Liver (tissue), 9 donors: Measurements from ENCODE around the gene DOK3. TPM values are rescaled to one million over a fixed set of nuclear protein-coding genes. Genes with fewer than 3 reads are reported as not detected.

Source experiments
- DNase-seq: peaks from one replicate; pipeline ENCODE4 v3.0.0-alpha.2; 2017; ENCODE audit warnings: low spot score
- H3K27ac ChIP-seq, 2 donors: one replicate each; pipeline ENCODE4 v1.7.0; 2013; ENCODE audit warnings: inconsistent platforms in 2 of 2, low read length in 2 of 2, control low read depth in 1 of 2, low read depth in 1 of 2, mild to moderate bottlenecking in 1 of 2
- H3K27me3 ChIP-seq, 4 donors: one replicate each; pipeline versions ENCODE4 v1.6.1 to v1.7.0; 2013; ENCODE audit warnings: low read length in 3 of 4, inconsistent platforms in 1 of 4, mild to moderate bottlenecking in 1 of 4, moderate library complexity in 1 of 4; ENCODE audit not compliant: control insufficient read depth in 4 of 4, insufficient read depth in 4 of 4
- H3K36me3 ChIP-seq, 4 donors: one replicate each; pipeline versions ENCODE4 v1.6.1 to v1.7.0; 2013; ENCODE audit warnings: low read length in 3 of 4, mild to moderate bottlenecking in 3 of 4, low read depth in 1 of 4, moderate library complexity in 1 of 4; ENCODE audit not compliant: control insufficient read depth in 4 of 4, insufficient read depth in 3 of 4
- H3K4me1 ChIP-seq, 4 donors: one replicate each; pipeline versions ENCODE4 v1.6.1 to v1.7.0; 2013; ENCODE audit warnings: low read length in 3 of 4, mild to moderate bottlenecking in 3 of 4, moderate library complexity in 1 of 4; ENCODE audit not compliant: control insufficient read depth in 4 of 4, insufficient read depth in 4 of 4
- H3K4me3 ChIP-seq, 3 donors: one replicate each; pipeline versions ENCODE4 v1.6.1 to v1.7.0; 2013; ENCODE audit warnings: low read length in 3 of 3, control low read depth in 1 of 3, low read depth in 1 of 3, mild to moderate bottlenecking in 1 of 3
- H3K9ac ChIP-seq, 2 donors: one replicate each; pipeline ENCODE4 v1.7.0; 2013; ENCODE audit warnings: low read length in 2 of 2, mild to moderate bottlenecking in 2 of 2, moderate library complexity in 2 of 2, control low read depth in 1 of 2, low read depth in 1 of 2
- H3K9me3 ChIP-seq, 4 donors: one replicate each; pipeline versions ENCODE4 v1.6.1 to v1.7.0; 2013; ENCODE audit warnings: low read length in 3 of 4; ENCODE audit not compliant: control insufficient read depth in 4 of 4
- EGR1 ChIP-seq, 2 donors: IDR thresholded peaks; 2 replicates each; pipeline ENCODE4 v1.6.1; 2016 to 2018; ENCODE audit warnings: antibody characterized with exemption in 2 of 2, low read depth in 2 of 2
- FOXA2 ChIP-seq: IDR thresholded peaks from 2 replicates; pipeline ENCODE4 v1.6.1; 2016; ENCODE audit warnings: antibody characterized with exemption
- GABPA ChIP-seq, 2 donors: IDR thresholded peaks in 1 of 2; conservative IDR thresholded peaks in 1 of 2; 2 replicates each; pipeline ENCODE4 v1.6.1; 2016; ENCODE audit warnings: antibody characterized with exemption in 2 of 2, mild to moderate bottlenecking in 1 of 2, moderate library complexity in 1 of 2
- HNF4A ChIP-seq, 2 donors: conservative IDR thresholded peaks; 2 replicates each; pipeline ENCODE4 v1.6.1; 2016; ENCODE audit warnings: antibody characterized with exemption in 2 of 2, mild to moderate bottlenecking in 2 of 2
- HNF4G ChIP-seq: IDR thresholded peaks from 2 replicates; pipeline ENCODE4 v1.6.1; 2016; ENCODE audit warnings: antibody characterized with exemption
- JUND ChIP-seq, 2 donors: IDR thresholded peaks; 2 replicates each; pipeline ENCODE4 v1.6.1; 2016; ENCODE audit warnings: antibody characterized with exemption in 2 of 2
- NR2F2 ChIP-seq: IDR thresholded peaks from 2 replicates; pipeline ENCODE4 v1.6.1; 2016; ENCODE audit warnings: antibody characterized with exemption
- RAD21 ChIP-seq, 2 donors: IDR thresholded peaks; 2 replicates each; pipeline ENCODE4 v1.6.1; 2016; ENCODE audit warnings: antibody characterized with exemption in 2 of 2, mild to moderate bottlenecking in 2 of 2
- RXRA ChIP-seq, 2 donors: IDR thresholded peaks; 2 replicates each; pipeline ENCODE4 v1.6.1; 2017 to 2018; ENCODE audit warnings: antibody characterized with exemption in 2 of 2, mild to moderate bottlenecking in 1 of 2
- SP1 ChIP-seq: IDR thresholded peaks from 2 replicates; pipeline ENCODE4 v1.6.1; 2018; ENCODE audit warnings: antibody characterized with exemption, mild to moderate bottlenecking
- TAF1 ChIP-seq: conservative IDR thresholded peaks from 2 replicates; pipeline ENCODE4 v1.6.1; 2016; ENCODE audit warnings: antibody characterized with exemption, mild to moderate bottlenecking
- YY1 ChIP-seq: IDR thresholded peaks from 2 replicates; pipeline ENCODE4 v1.6.1; 2016; ENCODE audit warnings: antibody characterized with exemption, mild to moderate bottlenecking
- WGBS: extraction: QIAGEN DNeasy Blood & Tissue Kit; methylation state at CpG from one replicate; pipeline ENCODE4 v1.1.7; 2013; 5-methylcytosine and 5-hydroxymethylcytosine counted together
- polyA plus RNA-seq, 2 donors: library from polyadenylated mRNA; stranded (reverse) in 1 of 2; unstranded in 1 of 2; fragments of 200-250 nt in 1 of 2; fragments of >200 nt in 1 of 2; fragmentation: Nextera tagmentation in 1 of 2; extraction: Ambion mirVana in 1 of 2; gene quantifications; one replicate each; pipeline versions ENCODE4 v1.2.1 to v1.2.3, GENCODE V29; 2013 to 2015
- total RNA-seq, 2 donors: library from RNA; depleted of rRNA; stranded (reverse); fragments of >200 nt; gene quantifications; one replicate each; pipeline ENCODE4 v1.2.3, GENCODE V29; 2014
- TF ChIP-seq, protein P1 (sequence below): fragments of 150-350 bp; IDR thresholded peaks from 2 replicates; pipeline ENCODE4 v1.5.1; 2017; ENCODE audit warnings: improper control_type of control experiment, low read depth, low read length; ENCODE audit not compliant: missing input control
- TF ChIP-seq, protein P2 (sequence below): IDR thresholded peaks from 2 replicates; pipeline ENCODE4 v1.6.1; 2016; ENCODE audit warnings: antibody characterized with exemption, mild to moderate bottlenecking
- TF ChIP-seq, protein P3 (sequence below): IDR thresholded peaks from 2 replicates; pipeline ENCODE4 v1.6.1; 2016; ENCODE audit warnings: antibody characterized with exemption
- TF ChIP-seq, protein P4 (sequence below): IDR thresholded peaks from 2 replicates; pipeline ENCODE4 v1.6.1; 2016; ENCODE audit warnings: antibody characterized with exemption
- TF ChIP-seq, protein P5 (sequence below): IDR thresholded peaks from 2 replicates; pipeline ENCODE4 v1.6.1; 2016; ENCODE audit warnings: antibody characterized with exemption
- donor health status: healthy.
- donor health status: healthy.
- donor health status: healthy.
- donor health status: healthy.
- donor health status: healthy.

DOK3 gene
- total and polyA plus RNA-seq, 4 donors: 1.7 to 19.2 (median 6.6) TPM

DNA sequence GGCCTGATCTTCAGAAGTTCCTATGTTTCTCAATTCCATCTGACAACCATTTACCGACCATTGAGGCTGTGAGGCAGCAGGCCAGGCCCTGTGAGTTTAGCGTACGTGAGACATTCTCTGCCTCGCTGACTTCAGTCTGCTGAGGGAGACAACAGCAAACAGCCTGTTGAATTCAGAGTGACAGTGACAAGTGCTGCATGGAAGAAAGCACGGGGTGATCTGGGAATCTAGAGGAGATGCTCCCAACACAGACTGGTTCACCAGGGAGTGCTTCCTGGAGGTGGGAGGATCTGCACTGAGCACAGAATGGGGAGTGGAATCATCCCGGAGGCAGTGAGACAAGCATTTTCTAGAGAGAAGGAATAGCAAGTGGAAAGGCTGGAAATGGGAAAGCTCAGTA, 17.2 kb upstream of the DOK3 start:
- TF ChIP-seq SP1 (no peak), YY1 (no peak), TAF1 (no peak), GABPA (IDR thresholded peaks at IDR 0.05 in 1 of 2, conservative IDR thresholded peaks at IDR 0.05 in 1 of 2) (no peak), EGR1 (IDR thresholded peaks at IDR 0.05; ENCODE audit: low read depth in 2 of 2) (no peak), JUND (IDR thresholded peaks at IDR 0.05) (no peak), HNF4A (conservative IDR thresholded peaks at IDR 0.05) (no peak), RXRA (IDR thresholded peaks at IDR 0.05) (no peak), NR2F2 (no peak), RAD21 (IDR thresholded peaks at IDR 0.05) (no peak), HNF4G (no peak), FOXA2 (no peak)
- TF ChIP-seq, protein P1, sequence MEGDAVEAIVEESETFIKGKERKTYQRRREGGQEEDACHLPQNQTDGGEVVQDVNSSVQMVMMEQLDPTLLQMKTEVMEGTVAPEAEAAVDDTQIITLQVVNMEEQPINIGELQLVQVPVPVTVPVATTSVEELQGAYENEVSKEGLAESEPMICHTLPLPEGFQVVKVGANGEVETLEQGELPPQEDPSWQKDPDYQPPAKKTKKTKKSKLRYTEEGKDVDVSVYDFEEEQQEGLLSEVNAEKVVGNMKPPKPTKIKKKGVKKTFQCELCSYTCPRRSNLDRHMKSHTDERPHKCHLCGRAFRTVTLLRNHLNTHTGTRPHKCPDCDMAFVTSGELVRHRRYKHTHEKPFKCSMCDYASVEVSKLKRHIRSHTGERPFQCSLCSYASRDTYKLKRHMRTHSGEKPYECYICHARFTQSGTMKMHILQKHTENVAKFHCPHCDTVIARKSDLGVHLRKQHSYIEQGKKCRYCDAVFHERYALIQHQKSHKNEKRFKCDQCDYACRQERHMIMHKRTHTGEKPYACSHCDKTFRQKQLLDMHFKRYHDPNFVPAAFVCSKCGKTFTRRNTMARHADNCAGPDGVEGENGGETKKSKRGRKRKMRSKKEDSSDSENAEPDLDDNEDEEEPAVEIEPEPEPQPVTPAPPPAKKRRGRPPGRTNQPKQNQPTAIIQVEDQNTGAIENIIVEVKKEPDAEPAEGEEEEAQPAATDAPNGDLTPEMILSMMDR: no peak
- TF ChIP-seq, protein P2, sequence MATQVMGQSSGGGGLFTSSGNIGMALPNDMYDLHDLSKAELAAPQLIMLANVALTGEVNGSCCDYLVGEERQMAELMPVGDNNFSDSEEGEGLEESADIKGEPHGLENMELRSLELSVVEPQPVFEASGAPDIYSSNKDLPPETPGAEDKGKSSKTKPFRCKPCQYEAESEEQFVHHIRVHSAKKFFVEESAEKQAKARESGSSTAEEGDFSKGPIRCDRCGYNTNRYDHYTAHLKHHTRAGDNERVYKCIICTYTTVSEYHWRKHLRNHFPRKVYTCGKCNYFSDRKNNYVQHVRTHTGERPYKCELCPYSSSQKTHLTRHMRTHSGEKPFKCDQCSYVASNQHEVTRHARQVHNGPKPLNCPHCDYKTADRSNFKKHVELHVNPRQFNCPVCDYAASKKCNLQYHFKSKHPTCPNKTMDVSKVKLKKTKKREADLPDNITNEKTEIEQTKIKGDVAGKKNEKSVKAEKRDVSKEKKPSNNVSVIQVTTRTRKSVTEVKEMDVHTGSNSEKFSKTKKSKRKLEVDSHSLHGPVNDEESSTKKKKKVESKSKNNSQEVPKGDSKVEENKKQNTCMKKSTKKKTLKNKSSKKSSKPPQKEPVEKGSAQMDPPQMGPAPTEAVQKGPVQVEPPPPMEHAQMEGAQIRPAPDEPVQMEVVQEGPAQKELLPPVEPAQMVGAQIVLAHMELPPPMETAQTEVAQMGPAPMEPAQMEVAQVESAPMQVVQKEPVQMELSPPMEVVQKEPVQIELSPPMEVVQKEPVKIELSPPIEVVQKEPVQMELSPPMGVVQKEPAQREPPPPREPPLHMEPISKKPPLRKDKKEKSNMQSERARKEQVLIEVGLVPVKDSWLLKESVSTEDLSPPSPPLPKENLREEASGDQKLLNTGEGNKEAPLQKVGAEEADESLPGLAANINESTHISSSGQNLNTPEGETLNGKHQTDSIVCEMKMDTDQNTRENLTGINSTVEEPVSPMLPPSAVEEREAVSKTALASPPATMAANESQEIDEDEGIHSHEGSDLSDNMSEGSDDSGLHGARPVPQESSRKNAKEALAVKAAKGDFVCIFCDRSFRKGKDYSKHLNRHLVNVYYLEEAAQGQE: no peak
- TF ChIP-seq, protein P3, sequence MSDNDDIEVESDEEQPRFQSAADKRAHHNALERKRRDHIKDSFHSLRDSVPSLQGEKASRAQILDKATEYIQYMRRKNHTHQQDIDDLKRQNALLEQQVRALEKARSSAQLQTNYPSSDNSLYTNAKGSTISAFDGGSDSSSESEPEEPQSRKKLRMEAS: no peak
- TF ChIP-seq, protein P4, sequence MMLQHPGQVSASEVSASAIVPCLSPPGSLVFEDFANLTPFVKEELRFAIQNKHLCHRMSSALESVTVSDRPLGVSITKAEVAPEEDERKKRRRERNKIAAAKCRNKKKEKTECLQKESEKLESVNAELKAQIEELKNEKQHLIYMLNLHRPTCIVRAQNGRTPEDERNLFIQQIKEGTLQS: no peak
- H3K27me3 ChIP-seq: no peaks in the 10 kb centered on the region
- H3K27ac ChIP-seq: no peak overlapping the region
- H3K4me1 ChIP-seq: no peaks in the 10 kb centered on the region
- peaks cover 12 to 81% (median 40%) of the 10 kb centered on the region in 4 donors for H3K36me3 ChIP-seq
- 96% methylated on average over 6 of the region's 6 CpGs for WGBS
- no peak overlapping the region for H3K4me3 ChIP-seq
- H3K9ac ChIP-seq: no peak overlapping the region
- DNase-seq: no peak
- H3K9me3 ChIP-seq: no peaks in the 10 kb centered on the region

DNA sequence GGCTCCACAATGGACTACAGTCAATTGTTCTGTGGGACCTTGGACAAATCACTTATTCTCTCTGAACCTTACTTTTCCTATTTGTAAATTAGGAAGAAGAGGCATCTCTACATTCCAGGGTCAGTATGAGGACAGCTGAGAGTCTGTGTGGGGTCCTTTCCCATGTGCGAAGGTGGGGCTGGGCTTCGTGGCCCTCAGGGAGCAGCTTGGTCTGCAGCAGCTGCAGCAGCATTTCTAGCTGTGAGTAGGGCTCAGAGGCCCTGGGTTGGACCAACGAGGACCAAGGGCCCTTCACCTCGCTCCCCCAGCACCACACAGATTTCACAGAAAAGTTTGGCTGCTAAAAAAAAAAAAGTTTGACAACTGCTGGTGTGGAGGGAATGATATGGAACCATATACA, 16.6 kb upstream of the DOK3 start:
- TF ChIP-seq, protein P5, sequence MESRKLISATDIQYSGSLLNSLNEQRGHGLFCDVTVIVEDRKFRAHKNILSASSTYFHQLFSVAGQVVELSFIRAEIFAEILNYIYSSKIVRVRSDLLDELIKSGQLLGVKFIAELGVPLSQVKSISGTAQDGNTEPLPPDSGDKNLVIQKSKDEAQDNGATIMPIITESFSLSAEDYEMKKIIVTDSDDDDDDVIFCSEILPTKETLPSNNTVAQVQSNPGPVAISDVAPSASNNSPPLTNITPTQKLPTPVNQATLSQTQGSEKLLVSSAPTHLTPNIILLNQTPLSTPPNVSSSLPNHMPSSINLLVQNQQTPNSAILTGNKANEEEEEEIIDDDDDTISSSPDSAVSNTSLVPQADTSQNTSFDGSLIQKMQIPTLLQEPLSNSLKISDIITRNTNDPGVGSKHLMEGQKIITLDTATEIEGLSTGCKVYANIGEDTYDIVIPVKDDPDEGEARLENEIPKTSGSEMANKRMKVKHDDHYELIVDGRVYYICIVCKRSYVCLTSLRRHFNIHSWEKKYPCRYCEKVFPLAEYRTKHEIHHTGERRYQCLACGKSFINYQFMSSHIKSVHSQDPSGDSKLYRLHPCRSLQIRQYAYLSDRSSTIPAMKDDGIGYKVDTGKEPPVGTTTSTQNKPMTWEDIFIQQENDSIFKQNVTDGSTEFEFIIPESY: no peak
- TF ChIP-seq SP1 (no peak), TAF1 (no peak)
- TF ChIP-seq, protein P2: no peak
- TF ChIP-seq, protein P1: no peak
- Histone ChIP-seq H3K4me1 (no peaks in the 10 kb centered on the region), H3K9me3 (no peaks in the 10 kb centered on the region), H3K4me3 (no peak overlapping the region), H3K27ac (no peak overlapping the region), H3K27me3 (no peaks in the 10 kb centered on the region), H3K9ac (no peak overlapping the region), H3K36me3 (peaks cover 12 to 84% (median 45%) of the 10 kb centered on the region in 4 donors)
- no peak for DNase-seq
- 96% methylated on average over 4 of the region's 4 CpGs for WGBS
